AG09309 (cell line): ENCODE results near the gene MACF1.

Experiments used
- DNase-seq: peaks from one replicate; pipeline ENCODE4 v3.0.0-alpha.2; 2010; ENCODE audit warnings: low read depth
- H3K4me3 ChIP-seq: 2 replicates; pipeline ENCODE4 v1.5.1; 2011; ENCODE audit warnings: mild to moderate bottlenecking, low read depth, low read length, moderate library complexity; ENCODE audit not compliant: control insufficient read depth
- CTCF ChIP-seq: IDR thresholded peaks from 2 replicates; pipeline ENCODE4 v1.5.1; 2011; ENCODE audit warnings: mild to moderate bottlenecking, low read depth, low read length, inconsistent platforms; ENCODE audit not compliant: insufficient read depth, control insufficient read depth; ENCODE audit errors: missing control alignments

The MACF1 gene

GRCh38 chr1:39295901-39296300 is 91.4 kb downstream of the MACF1 start:
- no peak for DNase-seq
- H3K4me3 ChIP-seq, result no peak overlapping the region
- TF ChIP-seq CTCF, result no peak

DNA sequence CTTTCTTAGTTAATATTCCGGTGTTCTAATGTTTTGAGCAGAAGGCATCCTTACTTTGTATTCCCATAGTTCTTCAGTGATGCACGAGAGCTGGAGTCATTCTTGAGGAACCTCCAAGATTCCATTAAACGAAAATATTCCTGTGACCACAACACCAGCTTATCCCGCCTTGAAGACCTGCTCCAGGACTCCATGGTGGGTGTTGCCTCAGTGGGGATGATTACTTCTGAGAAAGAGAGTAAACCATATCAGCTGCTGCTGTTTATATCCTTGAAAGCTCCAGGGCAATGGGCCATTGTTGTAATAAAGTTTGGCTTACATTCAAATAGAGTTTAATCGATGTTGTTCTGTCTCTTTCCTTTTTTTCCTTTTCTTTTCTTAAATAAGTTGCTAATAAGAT is 93.1 kb downstream of the MACF1 start:
- no peak overlapping the region for H3K4me3 ChIP-seq
- no peak for TF ChIP-seq CTCF
- DNase-seq, result no peak

DNA sequence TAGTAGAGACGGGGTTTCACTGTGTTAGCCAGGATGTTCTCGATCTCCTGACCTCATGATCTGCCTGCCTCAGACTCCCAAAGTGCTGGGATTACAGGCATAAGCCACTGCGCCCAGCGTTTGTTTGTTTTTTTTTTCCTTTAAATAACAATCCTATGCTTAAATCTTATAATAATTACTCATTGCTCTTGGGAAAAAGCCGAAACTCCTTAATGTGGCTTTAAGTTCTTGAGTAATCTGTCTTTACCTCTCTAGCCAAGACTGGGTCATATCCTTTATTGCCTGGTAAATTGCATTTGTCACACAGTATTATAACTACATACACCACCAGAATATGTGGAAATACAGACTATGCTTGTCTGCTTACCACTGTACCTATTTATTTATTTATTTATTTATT is 97.1 kb downstream of the MACF1 start:
- H3K4me3 ChIP-seq, result no peak overlapping the region
- DNase-seq, result no peak
- no peak for TF ChIP-seq CTCF

- H3K4me3 ChIP-seq, result no peak overlapping the region
- DNase-seq, result no peak
- TF ChIP-seq CTCF, result no peak
Measured at GRCh38 chr1:39305555-39305954, 101.1 kb downstream of the MACF1 start.

GRCh38 chr1:39310015-39310414 is 105.5 kb downstream of the MACF1 start:
- no peak for TF ChIP-seq CTCF
- H3K4me3 ChIP-seq, result no peak overlapping the region
- DNase-seq, result no peak

DNA sequence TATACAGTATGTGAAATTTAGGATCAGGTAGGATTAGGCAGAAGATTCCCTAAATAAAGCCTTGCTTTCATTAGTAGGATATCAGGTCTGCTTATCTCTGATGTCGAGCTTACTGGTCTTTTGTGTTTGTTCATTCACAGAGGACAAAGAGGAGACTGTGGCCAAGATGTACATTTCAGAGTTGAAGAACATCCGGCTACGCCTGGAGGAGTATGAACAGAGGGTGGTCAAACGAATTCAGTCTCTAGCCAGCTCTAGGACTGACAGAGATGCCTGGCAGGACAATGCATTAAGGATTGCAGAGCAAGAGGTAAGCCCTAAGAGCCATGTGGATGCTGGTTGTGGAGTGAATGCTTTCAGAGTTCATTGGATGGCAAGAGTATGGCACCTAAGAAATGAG is 106.2 kb downstream of the MACF1 start:
- no peak overlapping the region for H3K4me3 ChIP-seq

More for the DNA sequence above, 106.2 kb downstream of the MACF1 start:
- DNase-seq, result no peak
- no peak for TF ChIP-seq CTCF
